H9 (cell line): ENCODE data around the gene RNU5B-1. TPM values are rescaled to one million over a fixed set of nuclear protein-coding genes. Genes with fewer than 3 reads are reported as not detected.
A peak's percentile ranks its signal among the peaks of the same experiment; 100 is the strongest.

Experiments
- DNase-seq: peaks from one replicate; pipeline ENCODE4 v3.0.0-alpha.2; 2017
- H2AFZ ChIP-seq: one replicate; pipeline ENCODE4 v1.6.1; 2013; ENCODE audit warnings: mild to moderate bottlenecking, low read length, control low read depth, moderate library complexity
- H2AK5ac ChIP-seq: 2 replicates; pipeline ENCODE4 v1.6.1; 2013; ENCODE audit warnings: low read length, control low read depth, mixed read lengths; ENCODE audit not compliant: insufficient read length
- H2BK120ac ChIP-seq: one replicate; pipeline ENCODE4 v1.6.1; 2013; ENCODE audit warnings: low read depth, mild to moderate bottlenecking, low read length, control low read depth, inconsistent platforms; ENCODE audit not compliant: poor library complexity, severe bottlenecking
- H2BK12ac ChIP-seq: 2 replicates; pipeline ENCODE4 v1.6.1; 2013; ENCODE audit warnings: low read length, control low read depth, mixed read lengths, low read depth; ENCODE audit not compliant: insufficient read length
- H2BK15ac ChIP-seq: 2 replicates; pipeline ENCODE4 v1.6.1; 2013; ENCODE audit warnings: low read depth, low read length, control low read depth
- H2BK20ac ChIP-seq: one replicate; pipeline ENCODE4 v1.6.1; 2013; ENCODE audit warnings: low read depth, mild to moderate bottlenecking, low read length, control low read depth, inconsistent platforms; ENCODE audit not compliant: poor library complexity, severe bottlenecking
- H2BK5ac ChIP-seq: 2 replicates; pipeline ENCODE4 v1.6.1; 2013; ENCODE audit warnings: low read length, control low read depth, mixed read lengths; ENCODE audit not compliant: insufficient read length
- H3K14ac ChIP-seq: 2 replicates; pipeline ENCODE4 v1.6.1; 2013; ENCODE audit warnings: low read length, control low read depth; ENCODE audit not compliant: insufficient read depth
- H3K18ac ChIP-seq: 2 replicates; pipeline ENCODE4 v1.6.1; 2013; ENCODE audit warnings: low read depth, mild to moderate bottlenecking, mixed read lengths, low read length, control low read depth; ENCODE audit not compliant: insufficient read length
- H3K23ac ChIP-seq: 2 replicates; pipeline ENCODE4 v1.6.1; 2013; ENCODE audit warnings: low read length, control low read depth, mixed read lengths, low read depth; ENCODE audit not compliant: insufficient read length
- H3K23me2 ChIP-seq: 2 replicates; pipeline ENCODE4 v1.6.1; 2013; ENCODE audit warnings: low read depth, mild to moderate bottlenecking, mixed read lengths, low read length, control low read depth; ENCODE audit not compliant: insufficient read length, poor library complexity, severe bottlenecking
- H3K27ac ChIP-seq: 2 replicates; pipeline ENCODE4 v1.5.1; 2013; ENCODE audit warnings: low read length, control low read depth, mixed read lengths, low read depth; ENCODE audit not compliant: insufficient read length
- H3K27me3 ChIP-seq: 2 replicates; pipeline ENCODE4 v1.6.1; 2013; ENCODE audit warnings: low read length, control low read depth, inconsistent platforms; ENCODE audit not compliant: insufficient read depth
- H3K4ac ChIP-seq: 2 replicates; pipeline ENCODE4 v1.6.1; 2013; ENCODE audit warnings: low read depth, mild to moderate bottlenecking, control low read depth, inconsistent platforms, low read length, moderate library complexity
- H3K4me1 ChIP-seq: 2 replicates; pipeline ENCODE4 v1.6.1; 2013; ENCODE audit warnings: low read length, control low read depth, inconsistent platforms; ENCODE audit not compliant: insufficient read depth
- H3K4me2 ChIP-seq: 2 replicates; pipeline ENCODE4 v1.6.1; 2013; ENCODE audit warnings: low read length, control low read depth, mixed read lengths; ENCODE audit not compliant: insufficient read length, insufficient read depth
- H3K56ac ChIP-seq: 2 replicates; pipeline ENCODE4 v1.6.1; 2013; ENCODE audit warnings: low read depth, mild to moderate bottlenecking, mixed read lengths, low read length, control low read depth; ENCODE audit not compliant: insufficient read length
- H3K79me1 ChIP-seq: 2 replicates; pipeline ENCODE4 v1.6.1; 2013; ENCODE audit warnings: low read depth, mild to moderate bottlenecking, moderate library complexity, low read length, control low read depth, inconsistent platforms; ENCODE audit not compliant: insufficient read depth, poor library complexity, severe bottlenecking
- H3K79me2 ChIP-seq: 2 replicates; pipeline ENCODE4 v1.6.1; 2013; ENCODE audit warnings: low read length, control low read depth, inconsistent platforms; ENCODE audit not compliant: insufficient read depth
- H3K9ac ChIP-seq: 2 replicates; pipeline ENCODE4 v1.6.1; 2013; ENCODE audit warnings: low read length, control low read depth, mixed read lengths; ENCODE audit not compliant: insufficient read length; ENCODE audit errors: extremely low read depth
- H3K9me3 ChIP-seq: one replicate; pipeline ENCODE4 v1.6.1; 2013; ENCODE audit warnings: low read depth, low read length, inconsistent platforms; ENCODE audit not compliant: control insufficient read depth
- H3T11ph ChIP-seq: one replicate; pipeline ENCODE4 v1.6.1; 2013; ENCODE audit warnings: mild to moderate bottlenecking, low read length, control low read depth, inconsistent platforms
- H4K20me1 ChIP-seq: one replicate; pipeline ENCODE4 v1.6.1; 2013; ENCODE audit not compliant: control insufficient read depth, insufficient read length, insufficient read depth
- H4K5ac ChIP-seq: 2 replicates; pipeline ENCODE4 v1.6.1; 2013; ENCODE audit warnings: low read depth, mild to moderate bottlenecking, mixed read lengths, low read length, control low read depth; ENCODE audit not compliant: insufficient read length
- H4K8ac ChIP-seq: replicated peaks from 2 replicates; pipeline ENCODE4 v1.6.1; 2013; ENCODE audit warnings: low read length, control low read depth, mixed read lengths, low read depth; ENCODE audit not compliant: insufficient read length
- H4K91ac ChIP-seq: 2 replicates; pipeline ENCODE4 v1.6.1; 2013; ENCODE audit warnings: low read depth, mild to moderate bottlenecking, moderate library complexity, mixed read lengths, low read length, control low read depth; ENCODE audit not compliant: insufficient read length
- H3K27ac Mint-ChIP-seq, 3 experiments: 2 replicates in 2 of 3; 3 replicates in 1 of 3; pipeline ENCODE4 v1.8.0; 2020 to 2021; ENCODE audit warnings: mixed read lengths in 3 of 3, mild to moderate bottlenecking in 1 of 3, moderate library complexity in 1 of 3
- H3K27me3 Mint-ChIP-seq: 2 replicates; pipeline ENCODE4 v1.8.0; 2021; ENCODE audit warnings: low read depth, mild to moderate bottlenecking, moderate library complexity, mixed read lengths
- H3K36me3 Mint-ChIP-seq, 3 experiments: 2 replicates in 2 of 3; 3 replicates in 1 of 3; pipeline ENCODE4 v1.8.0; 2020 to 2021; ENCODE audit warnings: low read depth in 3 of 3, mixed read lengths in 3 of 3; ENCODE audit not compliant: insufficient read depth in 1 of 3
- H3K4me1 Mint-ChIP-seq, 2 experiments: 2 replicates each; pipeline ENCODE4 v1.8.0; 2020; ENCODE audit warnings: mixed read lengths in 2 of 2
- H3K4me3 Mint-ChIP-seq, 2 experiments: 2 replicates in 1 of 2; 3 replicates in 1 of 2; pipeline ENCODE4 v1.8.0; 2020 to 2021; ENCODE audit warnings: mild to moderate bottlenecking in 2 of 2, mixed read lengths in 2 of 2, moderate library complexity in 1 of 2
- H3K9me3 Mint-ChIP-seq, 2 experiments: 2 replicates in 1 of 2; 3 replicates in 1 of 2; pipeline ENCODE4 v1.8.0; 2020; ENCODE audit warnings: mild to moderate bottlenecking in 2 of 2, mixed read lengths in 2 of 2, moderate library complexity in 1 of 2
- CTCF ChIP-seq: fragments of 200-600 bp; sonication (generic); conservative IDR thresholded peaks from 3 replicates; pipeline ENCODE4 v1.8.0; 2021; ENCODE audit warnings: antibody characterized with exemption, mild to moderate bottlenecking
- WGBS: extraction: QIAGEN DNeasy Blood & Tissue Kit; methylation state at CpG from one replicate; pipeline ENCODE4 v1.1.7; 2013; ENCODE audit warnings: missing lambda C conversion rate, low lambda C conversion rate, mixed read lengths; ENCODE audit not compliant: insufficient read length; ENCODE audit errors: extremely low coverage; 5-methylcytosine and 5-hydroxymethylcytosine counted together
- long read RNA-seq: library from polyadenylated mRNA; unstranded; transcript quantifications from one replicate; pipeline ENCODE4 v2.0.0, GENCODE V29; 2020
- total RNA-seq: library from RNA; stranded (reverse); gene quantifications from 2 replicates; pipeline ENCODE4 v1.2.1, GENCODE V29; 2021

The RNU5B-1 gene
- not detected in 2 replicates for total RNA-seq
- long read RNA-seq, result 0 reads

- H2BK5ac ChIP-seq, result no peak within 1 kb of the TSS
- Mint-ChIP-seq H3K4me1 (peaks cover 17 to 19% of the 10 kb centered on the region in 2 experiments), H3K9me3 (no peaks in the 10 kb centered on the region; a peak in 1 of 5 replicates), H3K27ac (peak within 1 kb of the TSS; percentile 98 to 100 (median 98)), H3K36me3 (no peaks in the 10 kb centered on the region), H3K27me3 (peaks cover 2% of the 10 kb centered on the region; the same call in 1 of the 2 replicates), H3K4me3 (peak within 1 kb of the TSS; percentile 74 to 75)
- no peak within 1 kb of the TSS for H4K8ac ChIP-seq
- peak within 1 kb of the TSS; percentile 47 for H3K18ac ChIP-seq
- peak within 1 kb of the TSS; percentile 56 for H3K27ac ChIP-seq
- H3K4me2 ChIP-seq, result peak within 1 kb of the TSS; percentile 72
- no CpG with 5 or more reads among the region's 24 CpGs for WGBS
- peak within 1 kb of the TSS; percentile 79 for H2AFZ ChIP-seq
- no peak within 1 kb of the TSS for H2BK20ac ChIP-seq
- no peak within 1 kb of the TSS for H4K91ac ChIP-seq
- DNase-seq, result peak; percentile 84
- no peak within 1 kb of the TSS for H2AK5ac ChIP-seq
- peak within 1 kb of the TSS; percentile 28 for H3K9ac ChIP-seq
- H2BK15ac ChIP-seq, result no peak within 1 kb of the TSS
- H3K4me1 ChIP-seq, result peaks cover 2% of the 10 kb centered on the region; the same call in 1 of the 2 replicates
- peak; percentile 94 for TF ChIP-seq CTCF
- peaks cover 7% of the 10 kb centered on the region for H3K23me2 ChIP-seq
- peak within 1 kb of the TSS; percentile 33 for H2BK12ac ChIP-seq
- H4K5ac ChIP-seq, result peak within 1 kb of the TSS; percentile 37
- H2BK120ac ChIP-seq, result peak within 1 kb of the TSS; percentile 65
- no peak within 1 kb of the TSS for H3K56ac ChIP-seq
- no peaks in the 10 kb centered on the region for H3K79me1 ChIP-seq
- no peak within 1 kb of the TSS; the same call in 1 of the 2 replicates for H3K4ac ChIP-seq
- no peaks in the 10 kb centered on the region for H3K9me3 ChIP-seq
- no peaks in the 10 kb centered on the region for H3K79me2 ChIP-seq
- H3K27me3 ChIP-seq, result no peaks in the 10 kb centered on the region
- peak within 1 kb of the TSS; percentile 38 for H3T11ph ChIP-seq
- peak within 1 kb of the TSS; percentile 85; the same call in 1 of the 2 replicates for H3K14ac ChIP-seq
- H4K20me1 ChIP-seq, result no peaks in the 10 kb centered on the region
- no peak within 1 kb of the TSS for H3K23ac ChIP-seq
Observed at GRCh38 chr15:65304381-65305149, at the start of gene RNU5B-1. Gene RNU5B-1, plus strand, starts transcription at chr15:65304677.
